HepG2 (cell line): ENCODE results near the gene KIF5B. TPM values are rescaled to one million over a fixed set of nuclear protein-coding genes. Genes with fewer than 3 reads are reported as not detected.
A peak's percentile ranks its signal among the peaks of the same experiment; 100 is the strongest.

Experiments
- CBX5 ChIP-seq: sonication (generic); formaldehyde crosslinking; IDR thresholded peaks from 2 replicates; pipeline ENCODE4 v1.4.0; 2020; ENCODE audit warnings: missing genetic modification reagents, borderline replicate concordance
- IRF1 ChIP-seq: sonication (generic); formaldehyde crosslinking; IDR thresholded peaks from 2 replicates; pipeline ENCODE4 v1.4.0; 2020; ENCODE audit warnings: low read depth, mild to moderate bottlenecking, missing genetic modification reagents
- POGZ ChIP-seq: sonication (generic); formaldehyde crosslinking; IDR thresholded peaks from 2 replicates; pipeline ENCODE4 v1.4.0; 2020; ENCODE audit warnings: mild to moderate bottlenecking, missing genetic modification reagents
- PPARG ChIP-seq: conservative IDR thresholded peaks from 2 replicates; pipeline ENCODE4 v1.6.1; 2016; ENCODE audit warnings: missing biosample characterization, missing genetic modification reagents
- RELA ChIP-seq: sonication (generic); formaldehyde crosslinking; IDR thresholded peaks from 2 replicates; pipeline ENCODE4 v1.4.0; 2020; ENCODE audit warnings: missing genetic modification reagents
- REXO4 ChIP-seq: sonication (generic); formaldehyde crosslinking; IDR thresholded peaks from 2 replicates; pipeline ENCODE4 v1.8.0; 2022; ENCODE audit warnings: missing genetic modification reagents, mild to moderate bottlenecking, borderline replicate concordance
- SKI ChIP-seq: fragments of 450-650 bp; IDR thresholded peaks from one replicate; pipeline ENCODE4 v1.6.1; 2018; ENCODE audit warnings: mild to moderate bottlenecking; ENCODE audit not compliant: partially characterized antibody
- SRSF1 ChIP-seq: fragments of 200-400 bp; formaldehyde crosslinking; optimal IDR thresholded peaks from 2 replicates; pipeline ENCODE3; 2017; ENCODE audit warnings: mild to moderate bottlenecking, low read depth, low read length, moderate library complexity
- ZFP36 ChIP-seq: fragments of 150-350 bp; IDR thresholded peaks from 2 replicates; pipeline ENCODE4 v1.6.1; 2018; ENCODE audit warnings: borderline replicate concordance, low read length, low read depth; ENCODE audit not compliant: partially characterized antibody
- ZFP41 ChIP-seq: sonication (generic); formaldehyde crosslinking; IDR thresholded peaks from 2 replicates; pipeline ENCODE4 v1.4.0; 2020; ENCODE audit warnings: mild to moderate bottlenecking, missing genetic modification reagents, borderline replicate concordance
- ZNF33A ChIP-seq: sonication (generic); formaldehyde crosslinking; IDR thresholded peaks from 2 replicates; pipeline ENCODE4 v1.5.1; 2020; ENCODE audit warnings: missing genetic modification reagents, mild to moderate bottlenecking, moderate library complexity, borderline replicate concordance
- ZNF512 ChIP-seq: sonication (generic); formaldehyde crosslinking; IDR thresholded peaks from 2 replicates; pipeline ENCODE4 v1.4.0; 2020; ENCODE audit warnings: mild to moderate bottlenecking, missing genetic modification reagents
- ZNF572 ChIP-seq: sonication (generic); formaldehyde crosslinking; IDR thresholded peaks from 2 replicates; pipeline ENCODE4 v1.5.1; 2020; ENCODE audit warnings: mild to moderate bottlenecking, missing genetic modification reagents
- ZNF614 ChIP-seq: IDR thresholded peaks from 2 replicates; pipeline ENCODE4 v1.6.1; 2018; ENCODE audit warnings: missing biosample characterization, missing genetic modification reagents, inconsistent platforms, borderline replicate concordance
- ZNF670 ChIP-seq: sonication (generic); formaldehyde crosslinking; IDR thresholded peaks from 2 replicates; pipeline ENCODE4 v1.8.0; 2022; ENCODE audit warnings: mild to moderate bottlenecking, missing genetic modification reagents, borderline replicate concordance
- ZNF674 ChIP-seq: sonication (generic); formaldehyde crosslinking; IDR thresholded peaks from 2 replicates; pipeline ENCODE4 v1.5.0; 2020; ENCODE audit warnings: low read depth, mild to moderate bottlenecking, missing genetic modification reagents
- polyA plus RNA-seq, 8 experiments: library from polyadenylated mRNA; depleted of rRNA in 3 of 8; stranded (reverse) in 7 of 8; unstranded in 1 of 8; fragments of >200 nt; fragmentation: Illumina TruSeq in 4 of 8; extraction: Trizol in 4 of 8; gene quantifications; 2 replicates each; pipeline versions ENCODE4 v1.2.1 to v1.2.3, GENCODE V29; 2011 to 2016; ENCODE audit warnings: low read depth in 4 of 8, missing spikeins in 1 of 8, mixed read lengths in 1 of 8; ENCODE audit not compliant: insufficient read depth in 1 of 8
- total RNA-seq, 5 experiments: library from RNA; depleted of rRNA; stranded (reverse); fragments of >200 nt; fragmentation: Illumina TruSeq; extraction: Trizol; gene quantifications; 2 replicates each; pipeline ENCODE4 v1.2.3, GENCODE V29; 2016; ENCODE audit warnings: low read depth in 1 of 5
- TF ChIP-seq, protein P1 (sequence below): sonication (generic); formaldehyde crosslinking; IDR thresholded peaks from 2 replicates; pipeline ENCODE4 v1.8.1; 2023; ENCODE audit warnings: mild to moderate bottlenecking, inconsistent platforms, moderate library complexity, missing genetic modification reagents, borderline replicate concordance
- TF ChIP-seq, protein P2 (sequence below): sonication (generic); formaldehyde crosslinking; IDR thresholded peaks from 2 replicates; pipeline ENCODE4 v1.4.0; 2020; ENCODE audit warnings: mild to moderate bottlenecking, missing genetic modification reagents
- TF ChIP-seq, protein P3 (sequence below): sonication (generic); formaldehyde crosslinking; IDR thresholded peaks from 2 replicates; pipeline ENCODE4 v1.4.0; 2020; ENCODE audit warnings: missing genetic modification reagents, borderline replicate concordance

The KIF5B gene
- total and polyA plus RNA-seq, 2 of the 13 experiments (the other 11 are each of a cell fraction or from before 2014, with no cell fraction given): 34.3 to 133 TPM

DNA sequence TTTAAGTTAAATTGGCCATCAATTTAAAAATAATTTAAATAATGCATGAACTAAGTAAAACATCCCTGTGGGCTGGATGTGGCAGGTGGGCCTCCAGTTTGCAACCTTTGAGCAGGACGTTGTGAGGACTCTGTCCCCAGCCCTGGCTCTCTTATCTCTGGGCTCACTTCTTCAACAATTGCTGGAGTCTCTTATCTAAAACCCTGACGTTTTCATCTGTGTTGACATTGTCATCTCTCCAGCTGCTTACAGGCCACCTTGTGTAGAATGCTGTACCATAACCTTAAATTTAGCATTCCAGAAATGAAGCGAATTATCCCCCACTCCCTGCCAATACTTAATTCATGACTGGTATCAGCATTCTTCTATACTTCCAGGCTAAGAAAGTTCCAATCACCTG is 3.2 kb upstream of the KIF5B start (continued):
- TF ChIP-seq ZFP41 (no peak), ZNF614 (CRISPR knock-in tag) (no peak), CBX5 (CRISPR knock-in tag) (no peak), ZNF512 (CRISPR knock-in tag) (no peak), SKI (no peak), PPARG (CRISPR knock-in tag) (no peak), ZFP36 (no peak), POGZ (CRISPR knock-in tag) (peak; percentile 71), ZNF33A (CRISPR knock-in tag) (no peak), RELA (CRISPR knock-in tag) (no peak), ZNF674 (CRISPR knock-in tag) (no peak), ZNF670 (no peak), ZNF572 (CRISPR knock-in tag) (no peak), REXO4 (CRISPR knock-in tag) (no peak), SRSF1 (no peak), IRF1 (CRISPR knock-in tag) (no peak)
- TF ChIP-seq, protein P1, sequence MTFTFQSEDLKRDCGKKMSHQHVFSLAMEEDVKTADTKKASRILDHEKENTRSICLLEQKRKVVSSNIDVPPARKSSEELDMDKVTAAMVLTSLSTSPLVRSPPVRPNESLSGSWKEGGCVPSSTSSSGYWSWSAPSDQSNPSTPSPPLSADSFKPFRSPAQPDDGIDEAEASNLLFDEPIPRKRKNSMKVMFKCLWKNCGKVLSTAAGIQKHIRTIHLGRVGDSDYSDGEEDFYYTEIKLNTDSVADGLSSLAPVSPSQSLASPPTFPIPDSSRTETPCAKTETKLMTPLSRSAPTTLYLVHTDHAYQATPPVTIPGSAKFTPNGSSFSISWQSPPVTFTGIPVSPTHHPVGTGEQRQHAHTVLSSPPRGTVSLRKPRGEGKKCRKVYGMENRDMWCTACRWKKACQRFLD: no peak
- TF ChIP-seq, protein P2, sequence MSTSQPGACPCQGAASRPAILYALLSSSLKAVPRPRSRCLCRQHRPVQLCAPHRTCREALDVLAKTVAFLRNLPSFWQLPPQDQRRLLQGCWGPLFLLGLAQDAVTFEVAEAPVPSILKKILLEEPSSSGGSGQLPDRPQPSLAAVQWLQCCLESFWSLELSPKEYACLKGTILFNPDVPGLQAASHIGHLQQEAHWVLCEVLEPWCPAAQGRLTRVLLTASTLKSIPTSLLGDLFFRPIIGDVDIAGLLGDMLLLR (CRISPR knock-in tag): no peak
- TF ChIP-seq, protein P3, sequence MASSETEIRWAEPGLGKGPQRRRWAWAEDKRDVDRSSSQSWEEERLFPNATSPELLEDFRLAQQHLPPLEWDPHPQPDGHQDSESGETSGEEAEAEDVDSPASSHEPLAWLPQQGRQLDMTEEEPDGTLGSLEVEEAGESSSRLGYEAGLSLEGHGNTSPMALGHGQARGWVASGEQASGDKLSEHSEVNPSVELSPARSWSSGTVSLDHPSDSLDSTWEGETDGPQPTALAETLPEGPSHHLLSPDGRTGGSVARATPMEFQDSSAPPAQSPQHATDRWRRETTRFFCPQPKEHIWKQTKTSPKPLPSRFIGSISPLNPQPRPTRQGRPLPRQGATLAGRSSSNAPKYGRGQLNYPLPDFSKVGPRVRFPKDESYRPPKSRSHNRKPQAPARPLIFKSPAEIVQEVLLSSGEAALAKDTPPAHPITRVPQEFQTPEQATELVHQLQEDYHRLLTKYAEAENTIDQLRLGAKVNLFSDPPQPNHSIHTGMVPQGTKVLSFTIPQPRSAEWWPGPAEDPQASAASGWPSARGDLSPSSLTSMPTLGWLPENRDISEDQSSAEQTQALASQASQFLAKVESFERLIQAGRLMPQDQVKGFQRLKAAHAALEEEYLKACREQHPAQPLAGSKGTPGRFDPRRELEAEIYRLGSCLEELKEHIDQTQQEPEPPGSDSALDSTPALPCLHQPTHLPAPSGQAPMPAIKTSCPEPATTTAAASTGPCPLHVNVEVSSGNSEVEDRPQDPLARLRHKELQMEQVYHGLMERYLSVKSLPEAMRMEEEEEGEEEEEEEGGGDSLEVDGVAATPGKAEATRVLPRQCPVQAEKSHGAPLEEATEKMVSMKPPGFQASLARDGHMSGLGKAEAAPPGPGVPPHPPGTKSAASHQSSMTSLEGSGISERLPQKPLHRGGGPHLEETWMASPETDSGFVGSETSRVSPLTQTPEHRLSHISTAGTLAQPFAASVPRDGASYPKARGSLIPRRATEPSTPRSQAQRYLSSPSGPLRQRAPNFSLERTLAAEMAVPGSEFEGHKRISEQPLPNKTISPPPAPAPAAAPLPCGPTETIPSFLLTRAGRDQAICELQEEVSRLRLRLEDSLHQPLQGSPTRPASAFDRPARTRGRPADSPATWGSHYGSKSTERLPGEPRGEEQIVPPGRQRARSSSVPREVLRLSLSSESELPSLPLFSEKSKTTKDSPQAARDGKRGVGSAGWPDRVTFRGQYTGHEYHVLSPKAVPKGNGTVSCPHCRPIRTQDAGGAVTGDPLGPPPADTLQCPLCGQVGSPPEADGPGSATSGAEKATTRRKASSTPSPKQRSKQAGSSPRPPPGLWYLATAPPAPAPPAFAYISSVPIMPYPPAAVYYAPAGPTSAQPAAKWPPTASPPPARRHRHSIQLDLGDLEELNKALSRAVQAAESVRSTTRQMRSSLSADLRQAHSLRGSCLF: no peak
